ENCODE results near the gene LPXN. TPM values are rescaled to one million over a fixed set of nuclear protein-coding genes. Genes with fewer than 3 reads are reported as not detected.

The LPXN gene
- total and polyA plus RNA-seq, 5 experiments from 2014 or later = 200 to 261 (median 208) TPM

GRCh38 chr11:58560842-58561241, 14.8 kb downstream of the LPXN start:
- Mint-ChIP-seq H3K27me3 (no peaks in the 10 kb centered on the region), H3K27ac (peak overlapping the region in 7 of 10 donors; percentile 11 to 88 (median 70)), H3K4me1 (peaks cover 36 to 79% (median 68%) of the 10 kb centered on the region in 4 donors), H3K9me3 (no peaks in the 10 kb centered on the region), H3K36me3 (peaks cover 0 to 73% (median 16%) of the 10 kb centered on the region in 3 donors), H3K4me3 (peak overlapping the region in 3 of 10 donors; percentile 40 to 51 (median 49))
- no peak for ATAC-seq
- POLR2A ChIA-PET = interaction anchor here (1.0 to 1.1 kb wide), 2 partner anchors 15 to 34 kb away, joined by 3 read pairs; partner anchors contain the start of gene LPXN
- DNase-seq = no peak

GRCh38 chr11:58549644-58550043, 26.0 kb downstream of the LPXN start:
- Mint-ChIP-seq H3K9me3 (peaks cover 0 to 13% (median 0%) of the 10 kb centered on the region in 9 donors), H3K27me3 (no peaks in the 10 kb centered on the region), H3K36me3 (peaks cover 44 to 100% (median 81%) of the 10 kb centered on the region in 3 donors), H3K27ac (peak overlapping the region in 4 of 10 donors; percentile 11 to 86 (median 62)), H3K4me1 (peaks cover 9 to 33% (median 19%) of the 10 kb centered on the region in 4 donors), H3K4me3 (peak overlapping the region in 1 of 10 donors; percentile 26)
- no peak for DNase-seq
- ATAC-seq = no peak
- POLR2A ChIA-PET = no interaction called here

- Mint-ChIP-seq H3K4me1 (peaks cover 6 to 43% (median 26%) of the 10 kb centered on the region in 4 donors), H3K9me3 (peaks cover 0 to 13% (median 0%) of the 10 kb centered on the region in 9 donors), H3K27ac (peak overlapping the region in 9 of 10 donors; percentile 27 to 81 (median 63)), H3K4me3 (no peak overlapping the region), H3K27me3 (no peaks in the 10 kb centered on the region), H3K36me3 (peaks cover 31 to 91% (median 71%) of the 10 kb centered on the region in 3 donors)
- DNase-seq (no peak), ATAC-seq (no peak)
- POLR2A ChIA-PET = no interaction called here
Observed at GRCh38 chr11:58546841-58547240, 28.8 kb downstream of the LPXN start.

- POLR2A ChIA-PET = interaction anchor here (1.2 to 1.4 kb wide), 4 partner anchors 12 to 865 kb away, joined by 3 to 5 read pairs (median 3); no protein-coding TSS in a partner anchor
- Mint-ChIP-seq H3K4me1 (peaks cover 26 to 71% (median 61%) of the 10 kb centered on the region in 4 donors), H3K27me3 (no peaks in the 10 kb centered on the region), H3K36me3 (peaks cover 41 to 79% (median 76%) of the 10 kb centered on the region in 3 donors), H3K27ac (peak overlapping the region in 7 of 10 donors; percentile 86 to 97 (median 93)), H3K4me3 (no peak overlapping the region), H3K9me3 (peaks cover 0 to 25% (median 6%) of the 10 kb centered on the region in 9 donors)
- no peak for ATAC-seq
- no peak for DNase-seq
Observed at GRCh38 chr11:58531865-58532341, 43.8 kb downstream of the LPXN start.

- Mint-ChIP-seq H3K4me3 (peak overlapping the region; percentile 24 to 74 (median 56)), H3K27me3 (no peaks in the 10 kb centered on the region), H3K4me1 (peaks cover 26 to 75% (median 59%) of the 10 kb centered on the region in 4 donors), H3K27ac (peak overlapping the region; percentile 86 to 97 (median 94)), H3K9me3 (peaks cover 0 to 17% (median 6%) of the 10 kb centered on the region in 9 donors), H3K36me3 (peaks cover 30 to 67% (median 63%) of the 10 kb centered on the region in 3 donors)
- POLR2A ChIA-PET = interaction anchor here (0.6 to 2.0 kb wide), 13 partner anchors 13 to 863 kb away, joined by 3 to 14 read pairs (median 4); partner anchors contain the start of gene LPXN
- ATAC-seq (peak; percentile 86 to 90), DNase-seq (peak in 9 of 10 donors; percentile 32 to 83 (median 56))
Observed at GRCh38 chr11:58530236-58530635, 45.4 kb downstream of the LPXN start.

GRCh38 chr11:58527429-58527828, 48.2 kb downstream of the LPXN start:
- POLR2A ChIA-PET = interaction anchor here (0.6 to 1.3 kb wide), 4 partner anchors 46 to 860 kb away, joined by 4 to 5 read pairs (median 5); partner anchors contain the start of gene LPXN
- DNase-seq (no peak), ATAC-seq (no peak)
- Mint-ChIP-seq H3K27me3 (no peaks in the 10 kb centered on the region), H3K36me3 (peaks cover 11 to 39% (median 35%) of the 10 kb centered on the region in 3 donors), H3K9me3 (peaks cover 0 to 7% (median 0%) of the 10 kb centered on the region in 9 donors), H3K4me3 (peak overlapping the region in 1 of 10 donors; percentile 7), H3K27ac (peak overlapping the region; percentile 62 to 98 (median 96)), H3K4me1 (peaks cover 28 to 74% (median 68%) of the 10 kb centered on the region in 4 donors)

- POLR2A ChIA-PET = interaction anchor here (0.7 to 3.7 kb wide), 5 partner anchors 17 to 50 kb away, joined by 3 to 36 read pairs (median 7); partner anchors contain the start of gene LPXN
- Mint-ChIP-seq H3K36me3 (peaks cover 11 to 36% (median 34%) of the 10 kb centered on the region in 3 donors), H3K27me3 (no peaks in the 10 kb centered on the region), H3K4me1 (peaks cover 34 to 82% (median 75%) of the 10 kb centered on the region in 4 donors), H3K4me3 (peak overlapping the region in 2 of 10 donors; percentile 5 to 41), H3K9me3 (peaks cover 0 to 7% (median 0%) of the 10 kb centered on the region in 9 donors), H3K27ac (peak overlapping the region; percentile 73 to 98 (median 96))
- ATAC-seq (no peak), DNase-seq (no peak)
Observed at GRCh38 chr11:58526721-58527120, 48.9 kb downstream of the LPXN start.

- Mint-ChIP-seq H3K27me3 (no peaks in the 10 kb centered on the region), H3K4me3 (peak overlapping the region; percentile 49 to 86 (median 77)), H3K27ac (peak overlapping the region; percentile 91 to 98 (median 96)), H3K4me1 (peaks cover 33 to 82% (median 73%) of the 10 kb centered on the region in 4 donors), H3K36me3 (peaks cover 6 to 27% (median 25%) of the 10 kb centered on the region in 3 donors), H3K9me3 (no peaks in the 10 kb centered on the region)
- peak; percentile 79 to 84 for ATAC-seq
- DNase-seq = peak in 8 of 10 donors; percentile 17 to 82 (median 72)
- POLR2A ChIA-PET = interaction anchor here (1.0 to 3.7 kb wide), 10 partner anchors 19 to 783 kb away, joined by 3 to 36 read pairs (median 4); partner anchors contain the start of genes LPXN, SELENOH and ZFP91
Observed at GRCh38 chr11:58525037-58525614, 50.5 kb downstream of the LPXN start.

- H3K27ac Mint-ChIP-seq = peak overlapping the region; percentile 91 to 98 (median 96)
Observed at GRCh38 chr11:58524232-58525036, 51.2 kb downstream of the LPXN start.

GRCh38 chr11:58513747-58514367, 61.8 kb downstream of the LPXN start:
- peak; percentile 52 to 60 for ATAC-seq
- Mint-ChIP-seq H3K27ac (peak overlapping the region in 3 of 10 donors; percentile 35 to 79 (median 78)), H3K4me1 (peaks cover 0 to 29% (median 17%) of the 10 kb centered on the region in 4 donors), H3K4me3 (no peak overlapping the region), H3K9me3 (no peaks in the 10 kb centered on the region), H3K36me3 (peaks cover 0 to under 1% (median 0%) of the 10 kb centered on the region in 3 donors), H3K27me3 (no peaks in the 10 kb centered on the region)
- POLR2A ChIA-PET = interaction anchor here (0.9 kb wide), 1 partner anchor 16 kb away, joined by 3 read pairs; no protein-coding TSS in a partner anchor
- peak in 4 of 10 donors; percentile 21 to 53 (median 45) for DNase-seq

More at GRCh38 chr11:58524232-58525036, 51.2 kb downstream of the LPXN start:
- DNase-seq = peak in 9 of 10 donors; percentile 26 to 76 (median 66)
- Mint-ChIP-seq H3K36me3 (peaks cover 6 to 24% (median 21%) of the 10 kb centered on the region in 3 donors), H3K4me1 (peaks cover 33 to 80% (median 70%) of the 10 kb centered on the region in 4 donors), H3K4me3 (peak overlapping the region; percentile 49 to 86 (median 77)), H3K9me3 (no peaks in the 10 kb centered on the region), H3K27me3 (no peaks in the 10 kb centered on the region)
- ATAC-seq = peak; percentile 58 to 67
- POLR2A ChIA-PET = interaction anchor here (0.6 to 3.7 kb wide), 9 partner anchors 26 to 783 kb away, joined by 3 to 36 read pairs (median 5); partner anchors contain the start of genes LPXN and SELENOH

- Mint-ChIP-seq H3K36me3 (peaks cover 0 to 14% (median 5%) of the 10 kb centered on the region in 3 donors), H3K27me3 (no peaks in the 10 kb centered on the region), H3K27ac (peak overlapping the region in 3 of 10 donors; percentile 11 to 60 (median 47)), H3K9me3 (no peaks in the 10 kb centered on the region), H3K4me1 (peaks cover 7 to 17% (median 11%) of the 10 kb centered on the region in 4 donors), H3K4me3 (no peak overlapping the region)
- POLR2A ChIA-PET = no interaction called here
- no peak for DNase-seq
- ATAC-seq = no peak
Observed at GRCh38 chr11:58511636-58512035, 64.0 kb downstream of the LPXN start.

All from naive thymus-derived CD8-positive, alpha-beta T cell (primary cell).